Measurements from ENCODE around the gene DEFB132. TPM values are rescaled to one million over a fixed set of nuclear protein-coding genes. Genes with fewer than 3 reads are reported as not detected.
A peak's percentile ranks its signal among the peaks of the same experiment; 100 is the strongest.

The DEFB132 gene
- polyA plus RNA-seq, 3 donors, result not detected

DNA sequence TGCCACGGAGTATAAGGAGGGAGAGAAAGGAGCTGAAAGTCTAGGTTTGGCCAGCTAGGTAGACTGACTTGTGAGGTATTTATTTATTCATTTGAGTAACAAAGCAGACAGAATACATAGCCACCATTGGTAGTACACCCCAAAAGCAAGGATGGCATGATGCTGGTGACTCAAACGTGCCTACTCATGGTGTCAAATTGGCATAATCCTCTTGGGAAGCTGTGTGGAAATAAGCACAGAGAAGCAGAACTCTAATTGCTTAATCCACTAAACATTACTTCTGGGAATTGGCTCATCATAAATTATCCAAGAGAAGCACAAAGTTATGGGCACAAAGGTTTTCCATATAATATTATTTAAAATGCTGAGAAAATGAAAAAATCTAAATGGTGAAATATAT is 2.5 kb downstream of the DEFB132 start:
- DNase-seq, result no peak

- DNase-seq, result no peak
Measured at GRCh38 chr20:263701-264100, 6.2 kb downstream of the DEFB132 start.

DNA sequence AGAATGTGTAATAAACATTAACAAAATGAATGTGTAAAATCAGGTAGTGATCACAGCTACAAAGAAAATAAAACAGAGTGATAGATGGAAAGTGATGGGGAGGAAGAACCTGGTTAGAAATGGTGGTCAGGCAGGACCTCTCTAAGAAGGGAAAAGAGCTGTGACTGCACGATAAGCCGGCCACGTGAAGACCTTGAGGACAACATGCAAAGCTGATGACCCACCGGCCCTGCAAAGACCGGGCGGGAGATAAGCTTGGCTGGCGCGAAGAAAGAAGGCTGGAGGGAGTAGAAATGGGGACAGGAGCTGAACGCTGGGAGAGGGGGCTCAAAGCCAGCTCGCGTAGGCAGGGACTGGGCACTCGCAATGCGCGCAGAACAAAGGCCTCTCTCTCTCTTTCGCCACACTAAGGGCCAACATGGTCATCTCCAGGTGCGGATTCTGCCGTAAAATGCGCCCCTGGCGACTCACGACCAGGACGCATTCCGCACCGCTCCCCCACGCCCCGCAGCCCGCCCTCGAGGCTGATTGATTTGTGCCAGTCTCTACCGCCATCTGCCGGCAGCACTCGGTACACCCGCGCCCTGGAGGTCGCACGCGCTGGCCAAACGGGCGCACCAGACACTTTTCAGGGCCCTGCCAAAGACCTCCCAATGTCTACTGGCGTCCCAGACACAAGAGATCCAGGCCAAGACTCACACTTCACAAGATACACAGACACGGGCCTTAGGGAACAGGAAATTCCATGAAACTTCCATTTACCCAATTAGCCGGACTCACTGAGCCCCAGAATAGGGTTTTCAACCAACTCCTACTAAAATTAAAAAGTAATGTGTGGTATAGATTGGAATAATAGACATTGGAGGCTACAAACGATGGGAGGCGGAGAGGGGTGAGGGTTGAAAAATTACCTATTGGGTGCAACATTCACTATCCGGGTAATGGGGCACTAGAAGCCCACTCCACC is 9.4 kb downstream of the DEFB132 start:
- peak; percentile 88 for DNase-seq

DNA sequence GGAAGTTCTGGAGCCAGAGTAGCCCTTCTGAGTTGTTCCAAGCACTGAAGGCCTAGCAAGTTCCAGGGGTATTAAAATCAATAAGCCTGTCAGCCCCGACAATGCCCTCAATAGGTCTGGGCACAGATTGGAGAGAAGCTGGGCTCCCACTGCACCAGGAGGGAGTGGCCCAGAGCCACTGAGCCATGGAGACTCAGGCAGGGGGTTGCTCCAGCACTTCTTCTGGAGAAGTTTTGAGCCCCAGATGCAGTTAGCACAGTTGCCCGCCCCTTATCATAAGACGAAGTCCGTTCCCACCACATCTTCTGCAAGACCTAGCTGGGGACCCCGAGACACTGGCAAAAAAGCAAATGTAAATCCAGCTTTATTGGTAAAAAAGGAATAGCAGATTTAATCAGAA is 13.0 kb downstream of the DEFB132 start:
- DNase-seq, result no peak

- no peak for DNase-seq
Measured at GRCh38 chr20:271069-271468, 13.5 kb downstream of the DEFB132 start.

DNA sequence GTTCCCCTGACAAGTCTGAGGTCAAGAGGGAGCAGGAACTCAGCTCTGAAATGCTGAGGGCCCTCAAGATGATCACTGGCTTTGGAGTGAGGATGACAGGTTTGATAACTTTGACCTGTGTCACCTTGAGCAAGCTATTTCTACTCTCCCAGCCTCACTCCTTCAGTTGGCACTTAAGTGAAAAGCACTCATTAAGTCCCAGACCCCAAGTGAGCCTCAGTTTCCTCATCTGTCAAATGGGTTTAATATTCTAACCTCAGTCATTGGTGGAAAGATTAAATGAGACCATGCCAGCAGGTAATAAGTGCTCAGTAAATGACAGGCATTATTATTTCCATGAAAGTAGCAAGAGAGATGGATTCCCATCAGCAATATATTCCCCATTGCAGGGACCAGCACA is 14.0 kb downstream of the DEFB132 start:
- no peak for DNase-seq

DNA sequence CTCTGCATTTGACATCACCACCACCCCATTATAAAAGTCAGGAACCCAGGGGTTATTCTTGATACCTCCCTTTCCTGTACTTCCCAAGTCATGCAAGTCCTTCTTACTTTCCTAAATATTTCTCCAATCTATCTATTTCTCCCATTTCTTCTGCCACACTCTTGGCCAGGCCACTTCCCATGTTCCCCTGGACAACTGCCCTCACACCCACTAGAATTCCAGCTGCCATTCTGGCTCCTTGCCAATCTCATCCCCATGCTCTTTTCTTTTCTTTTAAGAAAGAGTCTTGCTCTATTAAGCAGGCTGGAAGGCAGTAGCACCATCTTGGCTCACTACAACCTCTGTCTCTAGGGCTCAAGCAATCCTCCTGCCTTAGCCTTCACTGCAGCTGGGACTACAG is 15.2 kb downstream of the DEFB132 start:
- no peak for DNase-seq

DNA sequence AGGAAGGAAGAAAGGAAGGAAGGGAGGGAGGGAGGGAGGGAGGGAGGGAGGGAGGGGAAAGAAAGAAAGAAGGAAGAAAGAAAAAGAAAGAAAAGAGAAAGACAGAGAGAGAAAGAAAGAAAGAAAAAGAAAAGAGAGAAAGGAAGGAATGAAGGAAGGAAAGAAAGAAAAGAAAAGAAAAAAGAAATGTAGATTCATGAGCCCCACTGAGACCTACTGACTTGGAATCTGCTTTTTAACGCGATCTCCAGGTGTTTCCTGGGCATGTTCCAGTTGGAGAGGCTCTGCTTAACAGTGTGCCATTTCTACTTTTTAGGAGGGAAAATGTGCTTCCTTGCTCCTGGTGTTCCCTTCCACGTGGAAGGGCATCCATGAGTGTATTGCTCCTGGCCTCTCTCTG is 16.4 kb downstream of the DEFB132 start:
- no peak for DNase-seq

- no peak for DNase-seq
Measured at GRCh38 chr20:275791-276190, 18.3 kb downstream of the DEFB132 start.

GRCh38 chr20:276620-277495 is 19.3 kb downstream of the DEFB132 start:
- no peak for DNase-seq

DNA sequence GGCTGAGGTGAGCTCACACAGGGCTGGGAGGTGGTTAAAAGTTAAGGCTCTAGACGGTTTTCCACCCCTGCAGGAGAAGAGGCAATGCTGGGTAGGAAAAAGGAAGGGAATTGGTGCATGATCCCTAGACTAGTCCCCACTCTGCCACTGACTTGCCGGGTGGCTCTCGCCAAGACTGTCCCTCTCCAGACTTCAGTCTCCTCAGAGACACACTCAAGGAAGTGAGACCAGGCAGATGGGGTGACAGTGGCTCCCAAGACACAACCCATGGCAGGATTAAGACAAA is 19.9 kb downstream of the DEFB132 start:
- DNase-seq, result no peak

DNA sequence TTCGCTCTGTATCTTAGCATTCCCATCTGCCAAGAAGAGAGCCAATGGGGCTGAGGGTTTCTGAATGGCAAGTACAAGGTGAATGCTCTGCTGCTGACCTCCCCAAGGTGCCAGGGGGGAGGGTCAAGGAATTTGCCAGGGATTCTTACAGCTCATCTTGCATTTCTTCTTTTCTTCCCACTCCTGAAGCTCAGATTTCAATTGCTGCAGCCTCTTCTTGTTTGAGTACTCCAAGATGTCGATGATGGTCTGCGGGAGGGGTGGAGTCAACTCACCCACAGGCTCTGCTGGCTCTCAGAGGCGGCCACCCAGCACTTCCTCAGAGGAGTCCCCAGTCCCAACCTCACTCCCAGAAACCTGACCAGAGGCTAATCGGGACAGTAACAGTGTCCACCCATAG is 20.7 kb downstream of the DEFB132 start:
- DNase-seq, result no peak

DNA sequence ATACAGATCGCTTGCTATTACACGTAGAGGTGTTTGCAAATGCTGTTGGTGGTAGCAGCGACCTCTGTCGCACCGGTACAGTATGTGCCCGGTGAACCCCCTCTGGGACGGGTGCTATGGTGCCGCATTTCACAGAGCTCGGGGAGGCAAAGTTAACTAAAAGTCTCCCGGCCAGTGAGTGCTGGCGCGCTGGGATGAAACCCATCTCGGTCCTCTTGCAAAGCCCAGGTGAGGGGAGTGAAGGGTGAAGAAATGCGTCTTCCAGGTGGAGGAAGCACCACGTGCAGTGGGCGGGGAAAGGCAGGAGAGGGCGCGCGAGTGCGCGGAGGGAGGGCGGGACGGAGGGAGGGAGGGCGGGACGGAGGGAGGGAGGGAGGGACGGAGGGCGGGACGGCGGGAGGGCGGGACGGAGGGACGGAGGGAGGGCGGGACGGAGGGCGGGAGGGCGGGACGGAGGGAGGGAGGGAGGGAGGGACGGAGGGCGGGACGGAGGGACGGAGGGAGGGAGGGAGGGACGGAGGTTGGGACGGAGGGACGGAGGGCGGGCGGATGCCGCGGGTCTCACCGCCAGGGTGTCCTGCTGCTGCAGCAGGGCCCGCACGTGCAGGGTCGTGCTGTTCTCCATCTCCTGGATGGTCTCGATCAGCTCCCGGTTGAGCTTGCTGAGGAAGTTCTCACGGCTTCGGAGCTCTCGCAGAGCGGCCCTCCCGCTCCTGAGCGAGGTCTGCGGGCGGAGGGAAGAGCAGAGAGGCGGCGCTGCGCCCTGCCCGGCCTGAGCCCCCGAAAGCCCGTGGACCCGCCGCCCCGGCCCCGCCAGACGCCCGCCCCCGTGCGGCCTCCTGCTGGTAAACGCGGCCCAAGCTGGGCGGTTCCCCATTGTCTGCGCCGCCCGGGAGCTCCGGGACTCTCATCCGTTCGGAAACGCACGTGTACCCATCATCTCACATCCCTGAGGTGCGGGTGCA is 21.4 kb downstream of the DEFB132 start:
- DNase-seq, result no peak

- DNase-seq, result no peak
Measured at GRCh38 chr20:284172-284571, 26.6 kb downstream of the DEFB132 start.

GRCh38 chr20:286508-286907 is 29.0 kb downstream of the DEFB132 start:
- no peak for DNase-seq

DNA sequence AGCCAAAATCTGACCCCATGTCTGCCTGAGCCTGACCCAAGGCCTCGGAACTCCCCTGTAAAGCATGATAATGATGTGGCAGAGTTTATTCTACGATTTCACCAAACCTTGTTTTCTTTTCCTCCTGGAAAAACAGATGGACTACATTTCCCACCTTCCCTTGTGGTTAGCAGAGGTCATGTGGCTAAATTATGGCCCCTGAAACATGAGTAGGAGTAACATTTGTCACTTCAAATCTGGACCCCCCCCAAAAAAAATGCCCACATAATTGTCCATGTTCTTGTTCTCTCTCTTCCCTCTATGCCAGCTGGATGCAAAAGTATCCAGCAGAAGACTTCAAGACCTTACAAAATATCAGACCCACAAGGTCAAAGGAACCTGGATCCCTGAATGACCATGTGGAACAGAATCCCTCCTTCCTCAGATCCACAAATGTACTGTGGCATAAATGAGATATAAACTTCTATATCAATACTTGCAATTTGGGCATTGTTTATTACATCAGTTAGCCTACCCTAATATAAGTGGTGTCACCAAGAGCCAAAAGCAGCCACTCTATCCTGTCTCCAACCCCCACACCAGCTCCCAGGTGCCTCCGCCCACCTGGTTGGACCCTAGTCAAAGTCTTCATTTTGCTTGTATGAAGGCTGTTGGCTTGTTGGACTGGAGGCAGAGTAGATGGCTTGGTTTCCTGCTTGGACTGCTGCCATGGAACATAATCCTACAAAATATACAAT is 31.6 kb downstream of the DEFB132 start:
- DNase-seq, result no peak

DNA sequence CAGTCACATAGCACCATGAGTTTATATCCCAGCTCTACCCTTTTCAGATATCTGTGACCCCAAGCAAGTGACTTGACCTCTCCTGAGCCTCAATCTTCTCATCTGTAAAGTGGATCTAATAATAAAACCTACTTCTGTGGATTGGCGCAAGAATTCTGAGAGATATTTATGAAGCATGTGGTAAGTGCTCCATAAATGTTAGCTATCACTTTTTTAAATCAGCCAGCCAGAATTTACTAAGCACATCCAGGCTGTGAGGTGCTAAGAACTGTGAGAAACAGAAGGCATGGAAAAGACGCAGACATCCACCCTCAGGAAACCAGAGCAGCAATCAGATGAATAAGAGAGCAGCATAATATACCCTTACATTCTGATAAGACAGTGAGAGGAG is 32.2 kb downstream of the DEFB132 start:
- no peak for DNase-seq

- DNase-seq, result peak; percentile 93
Measured at GRCh38 chr20:290084-290831, 32.7 kb downstream of the DEFB132 start, which contains the start of gene C20orf96. Gene C20orf96, minus strand, starts transcription at chr20:290750. Its CDS starts 140 bp downstream, at chr20:290610.

GRCh38 chr20:294602-295001 is 37.1 kb downstream of the DEFB132 start:
- DNase-seq, result no peak

- no peak for DNase-seq
Measured at GRCh38 chr20:295804-296203, 38.3 kb downstream of the DEFB132 start.
